ENCODE data around the gene UCP2. TPM values are rescaled to one million over a fixed set of nuclear protein-coding genes. Genes with fewer than 3 reads are reported as not detected.

The UCP2 gene
- total RNA-seq, 4 donors from 2014 or later, result 9.8 to 27.3 (median 12.9) TPM

DNA sequence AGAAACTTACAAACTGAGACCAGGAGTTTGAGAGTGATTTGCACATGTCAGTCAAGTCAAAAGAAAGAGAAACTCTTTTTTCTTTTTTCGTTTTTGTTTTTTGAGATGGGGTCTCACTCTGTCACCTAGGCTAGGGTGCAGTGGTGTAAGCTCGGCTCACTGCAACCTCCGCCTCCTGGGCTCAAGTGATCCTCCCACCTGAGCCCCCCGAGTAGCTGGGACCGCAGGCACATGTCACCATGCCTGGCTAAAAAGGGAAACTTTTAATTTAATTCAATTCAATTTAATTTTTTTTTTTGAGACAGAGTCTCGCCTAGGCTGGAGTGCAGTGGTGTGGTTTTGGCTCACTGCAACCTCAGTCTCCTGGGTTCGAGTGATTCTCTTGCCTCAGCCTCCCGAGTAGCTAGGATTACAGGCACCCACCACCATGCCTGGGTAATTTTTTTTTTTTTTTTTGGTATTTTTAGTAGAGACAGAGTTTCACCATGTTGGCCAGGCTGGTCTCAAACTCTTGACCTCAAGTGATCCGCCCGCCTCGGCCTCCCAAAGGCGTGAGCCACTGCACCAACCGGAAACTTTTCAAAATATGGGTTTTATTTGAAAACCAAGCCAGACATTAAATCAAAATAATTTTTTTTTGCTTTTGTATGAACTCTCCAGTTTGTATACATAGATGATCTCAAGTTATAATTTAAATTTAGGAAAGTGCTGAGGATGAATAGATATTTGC lies 16.4 kb upstream of the UCP2 start:
- peak in 1 of 2 donors; percentile 52 for DNase-seq (ENCODE audit: low spot score in 2 of 2)
- H3K36me3 ChIP-seq, result peaks cover 17% of the 10 kb centered on the region
- H3K27ac ChIP-seq, result no peak overlapping the region
- WGBS, result 94% methylated on average over 13 of the region's 13 CpGs
- no peaks in the 10 kb centered on the region for H3K27me3 ChIP-seq
- H3K4me1 ChIP-seq, result no peaks in the 10 kb centered on the region
- no peak overlapping the region for H3K4me3 ChIP-seq
- no peak for TF ChIP-seq CTCF (IDR thresholded peaks at IDR 0.05)
- TF ChIP-seq POLR2AphosphoS5 (IDR thresholded peaks at IDR 0.05), result no peak
- TF ChIP-seq POLR2A (IDR thresholded peaks at IDR 0.05), result no peak
- TF ChIP-seq EP300 (IDR thresholded peaks at IDR 0.05), result no peak
- no peaks in the 10 kb centered on the region for H3K9me3 ChIP-seq

GRCh38 chr11:73997120-73997770 lies 14.6 kb upstream of the UCP2 start:
- DNase-seq (ENCODE audit: low spot score in 2 of 2), result no peak
- peaks cover 4% of the 10 kb centered on the region for H3K36me3 ChIP-seq
- H3K27ac ChIP-seq, result no peak overlapping the region
- 77% methylated on average over 6 of the region's 6 CpGs for WGBS
- no peaks in the 10 kb centered on the region for H3K9me3 ChIP-seq
- no peaks in the 10 kb centered on the region for H3K27me3 ChIP-seq
- H3K4me1 ChIP-seq, result no peaks in the 10 kb centered on the region
- H3K4me3 ChIP-seq, result no peak overlapping the region
- TF ChIP-seq POLR2AphosphoS5 (IDR thresholded peaks at IDR 0.05) (no peak), POLR2A (IDR thresholded peaks at IDR 0.05) (no peak), EP300 (IDR thresholded peaks at IDR 0.05) (no peak), CTCF (IDR thresholded peaks at IDR 0.05) (no peak)

- TF ChIP-seq POLR2AphosphoS5 (IDR thresholded peaks at IDR 0.05), result no peak
- TF ChIP-seq EP300 (IDR thresholded peaks at IDR 0.05), result no peak
- TF ChIP-seq CTCF (IDR thresholded peaks at IDR 0.05), result no peak
- TF ChIP-seq POLR2A (IDR thresholded peaks at IDR 0.05), result no peak
- no peak for DNase-seq (ENCODE audit: low spot score in 2 of 2)
Measured at GRCh38 chr11:73996161-73996747, 13.6 kb upstream of the UCP2 start.

DNA sequence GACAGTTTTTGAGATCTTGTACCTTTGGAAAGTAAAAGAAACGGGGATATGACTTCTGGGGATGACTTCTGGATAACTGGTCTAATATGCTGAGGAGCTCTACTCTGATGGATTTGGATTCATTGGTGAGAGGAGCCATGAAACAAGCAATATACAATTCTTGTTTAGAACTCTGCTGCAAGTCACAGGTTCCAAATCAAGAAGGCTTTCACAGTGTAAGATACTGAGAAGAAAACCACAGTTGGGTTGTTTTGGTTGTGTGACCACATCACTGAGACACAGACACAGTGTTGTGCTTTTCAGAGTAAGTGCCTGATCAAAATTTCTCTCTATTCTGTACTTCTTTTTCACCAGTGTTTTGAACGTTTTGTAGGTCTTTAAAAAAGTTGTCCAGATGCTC lies 13.1 kb upstream of the UCP2 start:
- Histone ChIP-seq H3K4me3 (no peak overlapping the region), H3K9me3 (no peaks in the 10 kb centered on the region), H3K4me1 (no peaks in the 10 kb centered on the region), H3K27me3 (no peaks in the 10 kb centered on the region), H3K27ac (no peak overlapping the region), H3K36me3 (no peaks in the 10 kb centered on the region)
- no peak for DNase-seq (ENCODE audit: low spot score in 2 of 2)
- WGBS, result 79% methylated on average over 2 of the region's 2 CpGs
- TF ChIP-seq CTCF (IDR thresholded peaks at IDR 0.05) (no peak), POLR2A (IDR thresholded peaks at IDR 0.05) (no peak), POLR2AphosphoS5 (IDR thresholded peaks at IDR 0.05) (no peak)

More at GRCh38 chr11:73996161-73996747, 13.6 kb upstream of the UCP2 start:
- WGBS, result 89% methylated on average over 4 of the region's 4 CpGs
- no peak overlapping the region for H3K4me3 ChIP-seq
- no peaks in the 10 kb centered on the region for H3K4me1 ChIP-seq
- no peaks in the 10 kb centered on the region for H3K9me3 ChIP-seq
- H3K36me3 ChIP-seq, result no peaks in the 10 kb centered on the region
- no peak overlapping the region for H3K27ac ChIP-seq
- no peaks in the 10 kb centered on the region for H3K27me3 ChIP-seq

DNA sequence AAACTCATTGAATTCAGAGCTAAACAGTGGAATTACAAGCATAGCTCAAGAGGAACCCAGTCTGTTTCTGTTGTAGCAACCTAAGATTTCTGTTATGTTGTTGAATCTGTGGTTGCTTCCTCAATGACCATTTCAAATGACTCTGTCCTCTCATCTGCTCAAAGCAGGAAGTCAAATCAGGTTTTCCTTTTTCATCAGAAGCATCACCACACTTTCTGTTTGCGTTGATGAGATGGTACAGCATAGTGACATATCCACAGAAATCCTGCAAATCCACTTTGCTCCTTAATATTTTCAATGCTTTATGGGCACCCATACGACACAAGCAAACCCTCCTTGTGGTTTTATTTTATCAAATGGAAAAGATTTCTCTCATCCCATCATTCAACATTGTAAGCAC lies 12.6 kb upstream of the UCP2 start:
- Histone ChIP-seq H3K4me3 (no peak overlapping the region), H3K27ac (no peak overlapping the region), H3K9me3 (no peaks in the 10 kb centered on the region), H3K36me3 (no peaks in the 10 kb centered on the region), H3K27me3 (no peaks in the 10 kb centered on the region), H3K4me1 (no peaks in the 10 kb centered on the region)
- no peak for TF ChIP-seq POLR2A (IDR thresholded peaks at IDR 0.05)
- no peak for TF ChIP-seq EP300 (IDR thresholded peaks at IDR 0.05)
- TF ChIP-seq CTCF (IDR thresholded peaks at IDR 0.05), result no peak
- no peak for TF ChIP-seq POLR2AphosphoS5 (IDR thresholded peaks at IDR 0.05)
- WGBS, result 83% methylated on average over 2 of the region's 2 CpGs
- DNase-seq (ENCODE audit: low spot score in 2 of 2), result no peak
